ENCODE data around the gene TIAM1.

TIAM1 gene

DNA sequence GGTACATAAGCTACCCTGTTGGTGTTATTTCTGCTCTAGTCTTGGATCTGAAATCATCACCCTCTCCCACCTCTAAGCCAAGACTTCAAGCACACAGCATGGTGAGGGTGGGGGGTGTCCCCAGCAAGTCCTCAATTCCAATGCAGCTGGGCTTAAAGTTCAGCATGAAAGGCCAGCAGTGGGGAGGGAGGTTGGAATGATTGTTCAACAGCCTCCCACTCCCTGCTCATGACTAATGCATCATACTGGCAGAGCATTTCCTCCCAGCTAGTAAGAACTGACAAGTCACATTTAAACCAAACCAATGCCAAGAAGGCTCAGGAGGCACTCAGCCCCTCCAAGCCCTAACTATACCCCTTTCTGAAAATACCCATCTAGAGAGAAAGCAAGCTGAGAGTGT lies 50.1 kb downstream of the TIAM1 start:
- H3K4me3 ChIP-seq (replicated peaks; ENCODE audit: low read depth, low read length) = no peak overlapping the region
- no peaks in the 10 kb centered on the region for H3K36me3 ChIP-seq (ENCODE audit: control insufficient read depth, insufficient read depth, low read length)
- no peaks in the 10 kb centered on the region for H3K27me3 ChIP-seq (replicated peaks; ENCODE audit: control insufficient read depth, insufficient read depth, low read length)
- no peak for DNase-seq (ENCODE audit: extremely low read depth, insufficient read length)
- TF ChIP-seq, protein P1, sequence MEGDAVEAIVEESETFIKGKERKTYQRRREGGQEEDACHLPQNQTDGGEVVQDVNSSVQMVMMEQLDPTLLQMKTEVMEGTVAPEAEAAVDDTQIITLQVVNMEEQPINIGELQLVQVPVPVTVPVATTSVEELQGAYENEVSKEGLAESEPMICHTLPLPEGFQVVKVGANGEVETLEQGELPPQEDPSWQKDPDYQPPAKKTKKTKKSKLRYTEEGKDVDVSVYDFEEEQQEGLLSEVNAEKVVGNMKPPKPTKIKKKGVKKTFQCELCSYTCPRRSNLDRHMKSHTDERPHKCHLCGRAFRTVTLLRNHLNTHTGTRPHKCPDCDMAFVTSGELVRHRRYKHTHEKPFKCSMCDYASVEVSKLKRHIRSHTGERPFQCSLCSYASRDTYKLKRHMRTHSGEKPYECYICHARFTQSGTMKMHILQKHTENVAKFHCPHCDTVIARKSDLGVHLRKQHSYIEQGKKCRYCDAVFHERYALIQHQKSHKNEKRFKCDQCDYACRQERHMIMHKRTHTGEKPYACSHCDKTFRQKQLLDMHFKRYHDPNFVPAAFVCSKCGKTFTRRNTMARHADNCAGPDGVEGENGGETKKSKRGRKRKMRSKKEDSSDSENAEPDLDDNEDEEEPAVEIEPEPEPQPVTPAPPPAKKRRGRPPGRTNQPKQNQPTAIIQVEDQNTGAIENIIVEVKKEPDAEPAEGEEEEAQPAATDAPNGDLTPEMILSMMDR (IDR thresholded peaks at IDR 0.05; ENCODE audit: insufficient read depth, low read length, poor library complexity, severe bottlenecking) = no peak

DNA sequence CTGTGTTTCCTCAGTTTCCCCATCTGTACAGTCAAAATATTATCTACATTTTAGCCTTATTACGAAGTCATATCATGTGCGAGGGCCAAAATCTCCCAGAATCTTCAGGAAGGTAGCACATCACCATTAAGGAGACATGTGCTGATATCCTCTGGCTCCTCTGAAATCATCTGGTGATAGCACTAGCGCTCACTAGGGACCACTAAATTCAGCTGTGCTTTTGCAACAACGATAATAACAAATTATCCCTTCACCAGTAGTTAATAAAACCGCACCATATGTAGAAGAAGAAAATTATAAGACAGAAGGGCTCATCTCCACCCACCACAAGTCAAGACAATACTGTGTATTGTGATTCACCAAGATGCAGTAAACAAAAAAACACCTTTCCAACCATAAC lies 53.3 kb downstream of the TIAM1 start:
- Histone ChIP-seq H3K27me3 (replicated peaks; ENCODE audit: control insufficient read depth, insufficient read depth, low read length) (no peaks in the 10 kb centered on the region), H3K4me3 (replicated peaks; ENCODE audit: low read depth, low read length) (no peak overlapping the region), H3K36me3 (ENCODE audit: control insufficient read depth, insufficient read depth, low read length) (no peaks in the 10 kb centered on the region)
- DNase-seq (ENCODE audit: extremely low read depth, insufficient read length) = no peak
- TF ChIP-seq, protein P1 (IDR thresholded peaks at IDR 0.05; ENCODE audit: insufficient read depth, low read length, poor library complexity, severe bottlenecking) = no peak

DNA sequence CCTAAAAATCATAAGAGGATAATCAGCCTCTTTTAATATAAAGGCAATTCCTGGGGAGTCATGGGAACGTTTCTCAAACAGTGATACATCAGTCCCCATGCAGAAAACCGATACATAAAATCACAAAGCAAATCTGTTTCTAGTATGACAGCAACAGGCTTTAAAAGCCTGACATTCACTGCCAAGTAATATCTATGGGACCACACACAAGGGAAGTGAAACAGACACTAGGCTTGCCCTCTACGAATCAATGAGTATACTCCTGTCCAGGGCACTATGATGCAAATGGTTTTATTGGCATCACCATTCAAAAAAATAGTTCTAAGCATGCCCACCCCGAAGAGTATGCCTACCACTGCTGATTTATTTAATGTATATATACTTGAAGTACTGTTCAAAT lies 54.4 kb downstream of the TIAM1 start:
- Histone ChIP-seq H3K4me3 (replicated peaks; ENCODE audit: low read depth, low read length) (no peak overlapping the region), H3K36me3 (ENCODE audit: control insufficient read depth, insufficient read depth, low read length) (no peaks in the 10 kb centered on the region), H3K27me3 (replicated peaks; ENCODE audit: control insufficient read depth, insufficient read depth, low read length) (no peaks in the 10 kb centered on the region)
- TF ChIP-seq, protein P1 (IDR thresholded peaks at IDR 0.05; ENCODE audit: insufficient read depth, low read length, poor library complexity, severe bottlenecking) = no peak
- DNase-seq (ENCODE audit: extremely low read depth, insufficient read length) = no peak

DNA sequence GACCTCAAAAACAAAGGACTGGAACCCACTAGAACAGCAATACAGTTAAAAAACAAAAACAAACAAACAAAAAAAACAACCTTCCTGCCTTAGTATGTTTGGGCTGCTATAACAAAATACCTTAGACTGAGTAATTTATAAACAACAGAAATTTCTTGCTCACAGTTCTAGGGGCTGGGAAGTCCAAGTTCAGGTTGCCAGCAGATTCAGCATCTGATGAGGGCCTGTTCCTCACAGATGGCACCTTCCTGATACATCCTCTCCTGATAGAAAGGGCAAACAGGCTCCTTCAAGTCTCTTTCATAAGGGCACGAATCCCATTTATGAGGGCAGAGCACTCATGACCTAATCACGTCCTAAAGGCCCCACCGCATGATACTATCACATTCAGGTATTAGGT lies 55.9 kb downstream of the TIAM1 start:
- no peak overlapping the region for H3K4me3 ChIP-seq (replicated peaks; ENCODE audit: low read depth, low read length)
- H3K27me3 ChIP-seq (replicated peaks; ENCODE audit: control insufficient read depth, insufficient read depth, low read length) = no peaks in the 10 kb centered on the region
- TF ChIP-seq, protein P1 (IDR thresholded peaks at IDR 0.05; ENCODE audit: insufficient read depth, low read length, poor library complexity, severe bottlenecking) = no peak
- DNase-seq (ENCODE audit: extremely low read depth, insufficient read length) = no peak
- H3K36me3 ChIP-seq (ENCODE audit: control insufficient read depth, insufficient read depth, low read length) = no peaks in the 10 kb centered on the region

DNA sequence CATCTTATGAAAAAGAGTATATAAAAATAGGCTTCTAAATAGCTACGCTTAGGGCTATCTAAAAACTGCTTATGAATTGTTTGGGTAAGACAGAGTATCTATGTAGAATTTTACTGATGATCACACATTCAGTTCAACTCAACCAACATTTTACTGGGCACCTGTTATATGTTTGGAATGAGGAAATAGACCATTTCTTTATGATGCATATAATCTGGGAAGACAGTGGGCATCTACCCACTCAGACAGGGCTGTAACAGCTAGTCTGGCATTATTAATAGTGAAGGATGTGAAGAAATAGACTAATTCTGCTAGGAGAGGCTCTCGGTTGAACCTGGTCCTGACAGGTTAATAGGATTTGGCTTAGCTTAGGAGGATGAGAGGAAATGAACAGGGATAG lies 56.9 kb downstream of the TIAM1 start:
- TF ChIP-seq, protein P1 (IDR thresholded peaks at IDR 0.05; ENCODE audit: insufficient read depth, low read length, poor library complexity, severe bottlenecking) = no peak
- Histone ChIP-seq H3K4me3 (replicated peaks; ENCODE audit: low read depth, low read length) (no peak overlapping the region), H3K27me3 (replicated peaks; ENCODE audit: control insufficient read depth, insufficient read depth, low read length) (no peaks in the 10 kb centered on the region), H3K36me3 (ENCODE audit: control insufficient read depth, insufficient read depth, low read length) (no peaks in the 10 kb centered on the region)
- DNase-seq (ENCODE audit: extremely low read depth, insufficient read length) = no peak

DNA sequence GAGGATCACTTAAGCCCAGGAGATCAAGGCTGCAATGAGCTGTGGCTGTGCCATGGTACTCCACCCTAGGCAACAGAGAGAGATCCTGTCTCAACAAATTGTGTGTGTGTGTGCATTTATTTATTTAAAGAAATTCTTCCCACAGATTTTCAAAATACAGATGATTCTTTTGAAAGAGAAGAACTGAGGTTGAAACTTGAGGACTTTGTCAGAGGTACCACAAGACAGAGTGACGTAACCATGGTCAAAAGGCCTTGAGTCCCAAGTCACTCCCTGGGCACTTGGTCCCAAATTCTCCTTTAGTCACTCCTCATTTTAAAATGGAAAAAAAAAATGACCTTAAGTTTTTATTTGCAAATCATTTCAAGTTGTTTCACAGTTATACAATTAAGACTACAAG lies 57.4 kb downstream of the TIAM1 start:
- no peak overlapping the region for H3K4me3 ChIP-seq (replicated peaks; ENCODE audit: low read depth, low read length)
- no peaks in the 10 kb centered on the region for H3K36me3 ChIP-seq (ENCODE audit: control insufficient read depth, insufficient read depth, low read length)
- no peak for DNase-seq (ENCODE audit: extremely low read depth, insufficient read length)
- TF ChIP-seq, protein P1 (IDR thresholded peaks at IDR 0.05; ENCODE audit: insufficient read depth, low read length, poor library complexity, severe bottlenecking) = no peak
- no peaks in the 10 kb centered on the region for H3K27me3 ChIP-seq (replicated peaks; ENCODE audit: control insufficient read depth, insufficient read depth, low read length)

Data from GM06990 (cell line).